ENCODE results near the gene DUSP15. TPM values are rescaled to one million over a fixed set of nuclear protein-coding genes. Genes with fewer than 3 reads are reported as not detected.
A peak's percentile ranks its signal among the peaks of the same experiment; 100 is the strongest.
"Not testable (repeated sequence)": the region's sequence is repeated elsewhere in the genome, so short reads cannot be mapped to it uniquely, and the experiment has no call there.

Gene DUSP15
- total RNA-seq (not detected), total RNA-seq (0 reads per million in 2 donors)

GRCh38 chr20:31869942-31870725 is at the start of gene DUSP15, which contains the start of gene TTLL9:
Gene DUSP15 (minus strand): TSS chr20:31870527. CDS start chr20:31870337, 190 bp downstream.
Gene TTLL9 (plus strand): TSS chr20:31870634. CDS start chr20:31871127, 493 bp downstream.
- H3K36me3 Mint-ChIP-seq (ENCODE audit: low read depth): peaks cover 7% of the 10 kb centered on the region
- H3K27ac Mint-ChIP-seq: no peak within 1 kb of the TSS
- H3K4me1 Mint-ChIP-seq: peaks cover 15% of the 10 kb centered on the region
- H3K4me3 Mint-ChIP-seq: peak within 1 kb of the TSS; percentile 90
- peaks cover 63% of the 10 kb centered on the region for H3K27me3 Mint-ChIP-seq
- ATAC-seq (peak; percentile 46), DNase-seq (no peak)
- H3K9me3 ChIP-seq (ENCODE audit: control insufficient read depth, low read length, poor library complexity, severe bottlenecking): no peaks in the 10 kb centered on the region

DNA sequence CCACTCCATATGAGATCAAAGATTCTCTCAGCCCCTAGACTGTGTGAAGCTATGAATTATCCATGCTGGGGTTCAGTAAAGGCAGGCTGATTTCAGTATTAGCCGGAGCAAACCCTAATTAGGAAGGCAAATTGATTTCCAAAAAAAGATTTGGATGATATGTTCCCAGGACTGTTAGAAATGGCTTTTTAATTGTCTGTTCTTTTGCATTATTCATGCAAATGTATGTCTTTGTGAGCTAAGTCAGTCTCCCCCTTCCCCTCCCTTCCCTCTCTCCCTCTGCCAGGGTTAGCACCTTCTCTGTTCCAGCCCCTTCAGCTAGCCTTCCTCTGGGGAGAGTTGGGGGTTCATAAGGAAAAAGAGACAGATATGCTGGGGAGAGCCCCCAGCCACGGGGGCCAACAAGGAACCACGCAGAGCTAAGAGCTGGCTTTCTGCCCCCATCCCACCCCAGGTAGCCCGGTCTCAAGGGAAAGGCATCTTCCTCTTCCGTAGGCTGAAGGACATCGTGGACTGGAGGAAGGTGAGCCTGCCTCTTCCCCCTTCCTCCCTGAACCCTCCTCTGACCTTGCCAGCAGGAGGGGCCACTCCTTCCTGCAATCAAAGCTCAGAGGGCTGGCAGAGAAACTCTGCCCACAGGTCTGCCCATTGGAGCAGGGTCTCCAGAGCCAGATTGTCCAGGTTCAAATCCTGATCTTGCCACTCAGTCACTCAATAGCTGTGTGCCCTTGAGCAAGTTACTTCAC is 49.3 kb upstream of the DUSP15 start:
- Mint-ChIP-seq H3K27ac (no peak overlapping the region), H3K4me1 (peaks cover 4% of the 10 kb centered on the region)
- DNase-seq: no peak

GRCh38 chr20:31918466-31919105 is 48.3 kb upstream of the DUSP15 start:
- Mint-ChIP-seq H3K36me3 (ENCODE audit: low read depth) (peaks cover 4% of the 10 kb centered on the region), H3K27me3 (peaks cover 54% of the 10 kb centered on the region), H3K27ac (no peak overlapping the region), H3K4me1 (no peaks in the 10 kb centered on the region), H3K4me3 (no peak overlapping the region)
- H3K9me3 ChIP-seq (ENCODE audit: control insufficient read depth, low read length, poor library complexity, severe bottlenecking): no peaks in the 10 kb centered on the region
- DNase-seq (no peak), ATAC-seq (no peak)

More for the DNA sequence above, 49.3 kb upstream of the DUSP15 start:
- ATAC-seq: no peak
- H3K36me3 Mint-ChIP-seq (ENCODE audit: low read depth): peaks cover 10% of the 10 kb centered on the region
- peak overlapping the region; percentile 67 for H3K4me3 Mint-ChIP-seq
- peaks cover 57% of the 10 kb centered on the region for H3K27me3 Mint-ChIP-seq
- no peaks in the 10 kb centered on the region for H3K9me3 ChIP-seq (ENCODE audit: control insufficient read depth, low read length, poor library complexity, severe bottlenecking)

DNA sequence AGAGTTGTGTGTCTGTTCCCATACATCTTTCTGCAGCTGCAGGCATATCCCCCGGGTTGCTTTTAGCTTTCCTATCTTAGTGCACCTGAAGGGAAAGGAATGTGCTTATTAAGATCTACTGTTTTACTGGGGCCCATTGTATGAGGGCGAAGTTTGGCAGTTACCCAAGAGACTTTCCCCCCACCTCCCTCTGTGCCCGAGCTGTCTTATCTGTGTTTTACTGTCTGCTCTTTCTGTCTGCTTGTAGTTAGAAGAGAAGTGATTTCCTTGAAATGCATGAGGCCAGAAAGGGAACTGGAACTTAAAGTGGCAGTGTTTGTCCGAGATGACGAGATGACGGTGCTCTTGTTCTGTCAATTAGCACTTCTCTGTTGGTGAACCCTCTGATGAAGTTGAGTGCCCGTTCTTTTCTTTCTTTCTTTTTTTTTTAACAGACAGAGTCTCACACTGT is 47.7 kb upstream of the DUSP15 start:
- H3K9me3 ChIP-seq (ENCODE audit: control insufficient read depth, low read length, poor library complexity, severe bottlenecking); DNase-seq; H3K27ac Mint-ChIP-seq; ATAC-seq; H3K36me3 Mint-ChIP-seq (ENCODE audit: low read depth); H3K4me1 Mint-ChIP-seq; H3K4me3 Mint-ChIP-seq: not testable (repeated sequence)
- peaks cover 49% of the 10 kb centered on the region for H3K27me3 Mint-ChIP-seq

DNA sequence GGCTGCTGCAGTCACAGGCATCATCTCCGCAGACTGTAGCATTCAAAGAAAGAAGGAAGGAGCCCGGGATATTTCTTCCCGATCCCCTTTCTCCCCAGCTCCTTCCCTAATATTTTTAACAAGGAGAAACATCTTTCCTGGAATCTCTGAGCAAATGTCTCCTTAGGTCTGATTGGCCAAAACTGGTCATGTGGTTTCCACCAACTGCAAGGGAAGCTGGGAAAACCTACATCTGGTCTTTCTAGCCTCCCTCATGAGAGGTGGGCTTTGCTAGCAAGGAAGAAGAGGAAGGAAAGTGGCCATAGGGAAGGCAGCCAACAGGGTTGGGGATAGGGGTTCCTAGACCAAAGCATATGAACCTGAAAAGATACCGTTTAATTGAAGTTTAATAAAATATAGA is 46.4 kb upstream of the DUSP15 start:
- peaks cover 4% of the 10 kb centered on the region for H3K36me3 Mint-ChIP-seq (ENCODE audit: low read depth)
- H3K4me1 Mint-ChIP-seq: no peaks in the 10 kb centered on the region
- H3K4me3 Mint-ChIP-seq: no peak overlapping the region
- no peak for ATAC-seq
- peaks cover 43% of the 10 kb centered on the region for H3K27me3 Mint-ChIP-seq
- H3K9me3 ChIP-seq (ENCODE audit: control insufficient read depth, low read length, poor library complexity, severe bottlenecking): no peaks in the 10 kb centered on the region
- peak overlapping the region; percentile 16 for H3K27ac Mint-ChIP-seq
- DNase-seq: no peak

DNA sequence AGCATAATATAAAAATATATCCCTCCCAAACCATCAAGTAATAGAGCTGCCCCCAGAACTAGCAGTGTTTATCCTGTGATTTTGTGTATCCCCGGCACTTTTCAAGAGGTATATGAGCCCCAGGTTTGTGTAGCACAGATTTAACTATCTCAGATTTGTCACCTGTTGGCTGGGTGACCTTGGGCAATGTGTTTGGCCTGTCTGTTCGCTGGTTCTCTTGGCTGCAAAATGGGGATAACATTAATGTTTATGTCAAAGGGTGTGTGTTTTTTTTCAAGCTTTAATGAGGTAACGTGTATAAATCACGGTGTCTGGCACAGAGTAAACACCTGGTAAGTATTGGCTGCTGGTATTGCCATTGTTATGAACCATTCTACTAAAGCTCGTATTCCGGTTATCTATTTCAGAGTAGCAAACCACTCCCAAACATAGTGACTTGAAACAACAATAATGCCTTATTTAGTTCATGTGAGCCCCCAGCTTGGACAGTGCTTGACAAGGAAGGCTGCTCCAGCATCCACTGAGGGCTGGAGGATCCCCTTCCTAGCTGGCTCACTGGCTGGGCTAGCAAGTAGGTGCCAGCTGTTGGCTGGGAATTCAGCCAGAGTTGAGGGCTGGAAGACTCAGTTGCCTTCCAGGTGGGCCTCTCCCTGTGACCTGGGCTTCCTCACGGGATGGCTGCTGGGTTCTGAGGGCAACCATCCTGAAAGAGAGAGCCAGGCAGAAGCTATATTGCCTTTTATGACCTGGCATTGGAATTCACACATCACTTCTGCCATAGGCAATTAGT is 45.4 kb upstream of the DUSP15 start:
- Mint-ChIP-seq H3K4me3 (no peak overlapping the region), H3K27ac (no peak overlapping the region), H3K27me3 (peaks cover 39% of the 10 kb centered on the region), H3K36me3 (ENCODE audit: low read depth) (peaks cover 4% of the 10 kb centered on the region), H3K4me1 (no peaks in the 10 kb centered on the region)
- DNase-seq: no peak
- no peak for ATAC-seq
- no peaks in the 10 kb centered on the region for H3K9me3 ChIP-seq (ENCODE audit: control insufficient read depth, low read length, poor library complexity, severe bottlenecking)

DNA sequence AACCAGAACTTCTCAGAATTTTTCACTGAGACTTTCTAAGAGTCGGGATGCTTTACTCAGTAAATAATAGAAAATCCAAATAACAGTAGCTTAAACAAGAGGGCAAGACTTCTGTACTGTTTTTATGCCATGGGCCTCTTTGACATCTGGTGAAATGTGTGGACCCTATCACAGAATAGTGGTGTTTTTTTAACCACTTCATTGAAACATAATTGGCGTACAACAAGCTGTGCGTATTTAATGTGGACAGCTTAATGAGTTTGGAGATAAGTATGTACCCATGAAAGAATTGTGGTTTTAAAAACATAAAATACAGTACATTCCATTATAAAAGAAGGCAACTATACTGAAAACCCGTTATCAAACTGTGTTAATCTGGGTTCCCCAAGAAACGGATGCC is 43.8 kb upstream of the DUSP15 start:
- ATAC-seq (no peak), DNase-seq (no peak)
- Mint-ChIP-seq H3K27me3 (peaks cover 27% of the 10 kb centered on the region), H3K36me3 (ENCODE audit: low read depth) (peaks cover 2% of the 10 kb centered on the region), H3K4me3 (no peak overlapping the region), H3K27ac (no peak overlapping the region), H3K4me1 (no peaks in the 10 kb centered on the region)
- no peaks in the 10 kb centered on the region for H3K9me3 ChIP-seq (ENCODE audit: control insufficient read depth, low read length, poor library complexity, severe bottlenecking)

GRCh38 chr20:31913431-31914157 is 43.3 kb upstream of the DUSP15 start:
- H3K4me3 Mint-ChIP-seq: no peak overlapping the region
- no peaks in the 10 kb centered on the region for H3K9me3 ChIP-seq (ENCODE audit: control insufficient read depth, low read length, poor library complexity, severe bottlenecking)
- peak overlapping the region; percentile 8 for H3K27ac Mint-ChIP-seq
- ATAC-seq: no peak
- no peaks in the 10 kb centered on the region for H3K4me1 Mint-ChIP-seq
- peaks cover 26% of the 10 kb centered on the region for H3K27me3 Mint-ChIP-seq
- DNase-seq: no peak
- peaks cover 5% of the 10 kb centered on the region for H3K36me3 Mint-ChIP-seq (ENCODE audit: low read depth)

GRCh38 chr20:31910071-31910803 is 39.9 kb upstream of the DUSP15 start:
- no peaks in the 10 kb centered on the region for H3K9me3 ChIP-seq (ENCODE audit: control insufficient read depth, low read length, poor library complexity, severe bottlenecking)
- Mint-ChIP-seq H3K4me3 (no peak overlapping the region), H3K36me3 (ENCODE audit: low read depth) (peaks cover 3% of the 10 kb centered on the region), H3K27me3 (peaks cover 29% of the 10 kb centered on the region), H3K27ac (no peak overlapping the region), H3K4me1 (peaks cover 2% of the 10 kb centered on the region)
- ATAC-seq (no peak), DNase-seq (no peak)

DNA sequence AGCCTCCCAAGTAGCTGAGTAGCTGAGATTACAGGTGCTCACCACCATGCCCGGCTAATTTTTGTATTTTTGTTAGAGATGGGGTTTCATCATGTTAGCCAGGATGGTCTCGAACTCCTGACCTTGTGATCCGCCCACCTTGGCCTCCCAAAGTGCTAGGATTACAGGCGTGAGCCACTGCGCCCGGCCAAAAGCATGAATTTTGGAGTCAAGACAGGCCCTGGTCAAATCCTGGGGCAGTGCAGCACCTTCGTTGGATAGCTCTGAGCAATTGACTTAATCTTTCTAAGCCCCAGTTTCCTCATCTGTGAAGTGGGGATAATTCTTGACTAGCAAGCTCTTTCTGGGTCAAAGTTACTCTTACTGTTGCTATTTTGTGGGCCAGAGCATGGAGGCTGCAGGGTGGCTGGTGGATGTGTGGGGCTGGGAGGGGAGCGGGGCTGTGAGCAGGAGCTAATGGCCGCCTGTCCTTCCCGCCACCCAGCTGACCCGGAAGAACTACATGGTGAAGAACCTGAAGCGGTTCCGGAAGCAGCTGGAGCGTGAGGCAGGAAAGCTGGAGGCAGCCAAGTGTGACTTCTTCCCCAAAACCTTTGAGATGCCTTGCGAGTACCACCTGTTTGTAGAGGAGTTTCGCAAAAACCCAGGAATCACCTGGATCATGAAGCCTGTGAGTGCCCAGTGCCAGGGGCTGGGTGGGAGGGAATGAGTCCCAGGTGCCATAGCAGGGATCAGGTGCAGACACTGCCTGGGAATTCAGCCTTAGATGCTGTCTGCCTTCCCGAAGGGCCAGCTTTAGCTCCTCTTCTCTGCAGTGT is 39.1 kb upstream of the DUSP15 start:
- Mint-ChIP-seq H3K4me3 (no peak overlapping the region), H3K27ac (no peak overlapping the region), H3K36me3 (ENCODE audit: low read depth) (peaks cover 3% of the 10 kb centered on the region), H3K27me3 (peaks cover 29% of the 10 kb centered on the region), H3K4me1 (peaks cover 2% of the 10 kb centered on the region)
- ATAC-seq: no peak
- H3K9me3 ChIP-seq (ENCODE audit: control insufficient read depth, low read length, poor library complexity, severe bottlenecking): no peaks in the 10 kb centered on the region
- DNase-seq: no peak

GRCh38 chr20:31908424-31908823 is 38.1 kb upstream of the DUSP15 start:
- peaks cover 3% of the 10 kb centered on the region for H3K36me3 Mint-ChIP-seq (ENCODE audit: low read depth)
- H3K4me3 Mint-ChIP-seq: no peak overlapping the region
- DNase-seq (no peak), ATAC-seq (no peak)
- H3K4me1 Mint-ChIP-seq: peaks cover 2% of the 10 kb centered on the region
- peaks cover 21% of the 10 kb centered on the region for H3K27me3 Mint-ChIP-seq
- no peaks in the 10 kb centered on the region for H3K9me3 ChIP-seq (ENCODE audit: control insufficient read depth, low read length, poor library complexity, severe bottlenecking)
- H3K27ac Mint-ChIP-seq: no peak overlapping the region
